Spleen (tissue), 7 donors: ENCODE measurements around the gene ANKRD33.
A peak's percentile ranks its signal among the peaks of the same experiment; 100 is the strongest.

Source experiments
- CTCF ChIP-seq, 11 experiments: fragments of 200-600 bp in 7 of 11; fragments of 450-650 bp in 4 of 11; sonication (generic) in 4 of 11; IDR thresholded peaks in 8 of 11; conservative IDR thresholded peaks in 3 of 11; 1 replicate in 7 of 11; 2 replicates in 4 of 11; pipeline versions ENCODE4 v1.4.0 to v1.8.0; 2016 to 2021; ENCODE audit warnings: antibody characterized with exemption in 11 of 11, inconsistent platforms in 4 of 11, mild to moderate bottlenecking in 1 of 11
- POLR2AphosphoS5 ChIP-seq, 3 donors: sonication (generic); formaldehyde crosslinking; IDR thresholded peaks; one replicate each; pipeline ENCODE4 v1.5.1; 2017; ENCODE audit warnings: antibody characterized with exemption in 3 of 3
- donor health status: DM: no; HTN: no; CAD: no; lungs with moderate emphysema.
- donor health status: DM: no; HTN: no; CAD: no.
- donor health status: DM: no; HTN: no; CAD: no.

- TF ChIP-seq CTCF (IDR thresholded peaks at IDR 0.05 in 8 of 11, conservative IDR thresholded peaks at IDR 0.05 in 3 of 11), result no peak
- peak in 2 of 3 donors; percentile 31 to 52 for TF ChIP-seq POLR2AphosphoS5 (IDR thresholded peaks at IDR 0.05)
Observed at GRCh38 chr12:51897181-51897580, 9.3 kb downstream of the ANKRD33 start.
